H7 (cell line): Measurements from ENCODE around the gene TBL3. TPM values are rescaled to one million over a fixed set of nuclear protein-coding genes. Genes with fewer than 3 reads are reported as not detected.

Experiments used
- DNase-seq: peaks from one replicate; pipeline ENCODE4 v3.0.0; 2012
- H3K27me3 ChIP-seq: 2 replicates; pipeline ENCODE4 v1.6.0; 2011; ENCODE audit warnings: mild to moderate bottlenecking, low read length; ENCODE audit not compliant: control insufficient read depth, insufficient read depth
- H3K36me3 ChIP-seq: replicated peaks from 2 replicates; pipeline ENCODE4 v1.5.1; 2011; ENCODE audit warnings: low read length; ENCODE audit not compliant: control insufficient read depth, insufficient read depth
- H3K4me3 ChIP-seq: 2 replicates; pipeline ENCODE4 v1.5.1; 2011; ENCODE audit warnings: low read depth, mild to moderate bottlenecking, control low read depth, low read length, moderate library complexity; ENCODE audit not compliant: insufficient read depth
- total RNA-seq: library from RNA; depleted of rRNA; stranded (reverse); fragments of >200 nt; shearing (Covaris generic); gene quantifications from 2 replicates; pipeline ENCODE4 v1.2.3, GENCODE V29; 2014; rRNA removed

TBL3 gene
- total RNA-seq, 1 experiment from 2014 or later = 104 TPM

GRCh38 chr16:2029350-2029749 is 57.5 kb downstream of the TBL3 start:
- Histone ChIP-seq H3K36me3 (no peaks in the 10 kb centered on the region), H3K4me3 (no peak overlapping the region), H3K27me3 (peaks cover 14% of the 10 kb centered on the region)
- DNase-seq = no peak

GRCh38 chr16:2030036-2030435 is 58.2 kb downstream of the TBL3 start:
- Histone ChIP-seq H3K27me3 (peaks cover 14% of the 10 kb centered on the region), H3K36me3 (no peaks in the 10 kb centered on the region), H3K4me3 (no peak overlapping the region)
- no peak for DNase-seq

DNA sequence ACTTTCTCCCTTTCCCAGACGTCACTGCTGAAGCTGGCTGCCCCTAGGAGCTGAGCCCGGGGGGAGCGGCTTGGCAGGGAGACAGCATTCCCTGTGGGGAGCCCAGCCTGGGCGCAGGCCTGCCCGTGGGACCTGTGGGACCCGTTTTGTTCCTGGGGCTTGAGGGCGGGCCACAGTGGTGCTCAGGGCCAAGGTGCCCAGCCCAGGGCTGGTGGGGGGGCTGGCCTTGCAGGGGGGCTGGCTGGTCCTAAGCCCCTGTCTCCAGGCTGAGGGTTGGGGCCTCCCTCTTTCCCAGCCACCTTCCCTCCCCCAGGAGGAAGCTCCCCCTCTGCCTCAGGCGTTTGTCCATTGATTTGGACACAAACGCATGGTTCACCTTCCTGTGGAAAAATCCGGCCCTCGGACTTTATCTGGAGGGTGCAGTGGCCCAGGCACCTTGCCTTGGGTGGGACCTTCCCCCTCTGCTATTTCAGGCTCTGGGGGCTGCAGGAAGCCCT is 59.3 kb downstream of the TBL3 start:
- peaks cover 12% of the 10 kb centered on the region for H3K27me3 ChIP-seq
- H3K4me3 ChIP-seq = no peak overlapping the region
- DNase-seq = no peak
- no peaks in the 10 kb centered on the region for H3K36me3 ChIP-seq

Other genes with a start within 250 kb of the TBL3 start
- gene NME3, start 200.5 kb upstream of the TBL3 start, total RNA-seq = 147 and 179 TPM in 2 replicates
- gene EME2, start 199.2 kb upstream of the TBL3 start, total RNA-seq = 12.7 and 15.3 TPM in 2 replicates
- gene MRPS34, start 198.9 kb upstream of the TBL3 start, total RNA-seq = 304 and 324 TPM in 2 replicates
- gene SPSB3, start 189.5 kb upstream of the TBL3 start, total RNA-seq = 43.3 and 60.4 TPM in 2 replicates
- 138 and 152 TPM in 2 replicates for gene NUBP2, start 189.1 kb upstream of the TBL3 start, total RNA-seq
- gene IGFALS, start 178.3 kb upstream of the TBL3 start, total RNA-seq = not detected in 2 replicates
- gene HAGH, start 145.2 kb upstream of the TBL3 start, total RNA-seq = 45.6 and 51.8 TPM in 2 replicates
- gene FAHD1, start 144.8 kb upstream of the TBL3 start, total RNA-seq = 18.2 and 26.1 TPM in 2 replicates
- gene MEIOB, start 99.9 kb upstream of the TBL3 start, total RNA-seq = 6.4 and 7.9 TPM in 2 replicates
- gene HS3ST6, start 53.6 kb upstream of the TBL3 start, total RNA-seq = not detected in 2 replicates
- gene MSRB1, start 28.9 kb upstream of the TBL3 start, total RNA-seq = 13.2 and 16.1 TPM in 2 replicates
- gene RPL3L, start 17.4 kb upstream of the TBL3 start, total RNA-seq = 0.44 TPM in 1 of 2 replicates, not detected in the other
- 305 and 403 TPM in 2 replicates for gene NDUFB10, start 12.5 kb upstream of the TBL3 start, total RNA-seq
- 4,719 and 5,018 TPM in 2 replicates for gene RPS2, start 7.2 kb upstream of the TBL3 start, total RNA-seq
- not detected in 2 replicates for gene RNF151, start 5.2 kb upstream of the TBL3 start, total RNA-seq
- gene NOXO1, start 9.4 kb downstream of the TBL3 start, total RNA-seq = 1.3 TPM in 1 of 2 replicates, not detected in the other
- 75.1 and 77.8 TPM in 2 replicates for gene GFER, start 12.1 kb downstream of the TBL3 start, total RNA-seq
- gene SYNGR3, start 17.9 kb downstream of the TBL3 start, total RNA-seq = 38.6 and 60.0 TPM in 2 replicates
- 28.4 and 30.8 TPM in 2 replicates for gene ZNF598, start 37.8 kb downstream of the TBL3 start, total RNA-seq
- 2.0 and 2.3 TPM in 2 replicates for gene NPW, start 47.7 kb downstream of the TBL3 start, total RNA-seq
- 14.0 and 17.1 TPM in 2 replicates for gene NHERF2, start 54.8 kb downstream of the TBL3 start, total RNA-seq
- 104 and 108 TPM in 2 replicates for gene NTHL1, start 75.8 kb downstream of the TBL3 start, total RNA-seq
- gene TSC2, start 75.9 kb downstream of the TBL3 start, total RNA-seq = 37.6 and 42.6 TPM in 2 replicates
- 45.6 and 64.4 TPM in 2 replicates for gene PKD1, start 163.8 kb downstream of the TBL3 start, total RNA-seq
- gene RAB26, start 176.6 kb downstream of the TBL3 start, total RNA-seq = 9.2 and 10.7 TPM in 2 replicates
- gene TRAF7, start 183.7 kb downstream of the TBL3 start, total RNA-seq = 147 and 153 TPM in 2 replicates
- 1.5 and 2.0 TPM in 2 replicates for gene CASKIN1, start 224.6 kb downstream of the TBL3 start, total RNA-seq
- gene MLST8, start 233.4 kb downstream of the TBL3 start, total RNA-seq = 25.4 and 28.6 TPM in 2 replicates
- gene BRICD5, start 238.8 kb downstream of the TBL3 start, total RNA-seq = 3.9 and 7.4 TPM in 2 replicates
- gene PGP, start 242.8 kb downstream of the TBL3 start, total RNA-seq = 42.5 and 57.4 TPM in 2 replicates